ENCODE data around the gene JAML. TPM values are rescaled to one million over a fixed set of nuclear protein-coding genes. Genes with fewer than 3 reads are reported as not detected.

JAML gene
- total and polyA plus RNA-seq, 2 of the 8 experiments (the other 6 are each of a cell fraction or from before 2014, with no cell fraction given) = 0.12 to 0.58 TPM

- no peak for FAIRE-seq
- no peaks in the 10 kb centered on the region for H4K20me1 ChIP-seq (replicated peaks in 1 of 2; ENCODE audit: control insufficient read depth in 1 of 2, insufficient read depth in 2 of 2, low read length in 2 of 2)
- ChIA-PET CTCF (ENCODE audit: partially characterized antibody) (interaction anchor here (1.0 to 8.7 kb wide), 6 partner anchors 10 to 342 kb away, joined by 3 to 245 read pairs (median 4); partner anchors contain the start of genes FXYD2 and SCN4B), POLR2A (ENCODE audit: partially characterized antibody) (interaction anchor here (1.2 to 3.2 kb wide), 2 partner anchors 10 kb away, joined by 5 to 15 read pairs; no protein-coding TSS in a partner anchor)
- H3K4me1 ChIP-seq (replicated peaks in 1 of 4; ENCODE audit: control insufficient read depth in 3 of 4, insufficient read depth in 4 of 4, low read length in 3 of 4) = peaks cover 2 to 16% (median 7%) of the 10 kb centered on the region in 4 experiments
- no peak overlapping the region for H2AFZ ChIP-seq (ENCODE audit: low read length)
- TF ChIP-seq JUN (IDR thresholded peaks at IDR 0.05; ENCODE audit: low read depth, low read length) = no peak
- TF ChIP-seq KDM1A (IDR thresholded peaks at IDR 0.05; ENCODE audit: borderline replicate concordance, low read length) = no peak
- no peak for TF ChIP-seq HDAC2 (IDR thresholded peaks at IDR 0.05; ENCODE audit: borderline replicate concordance in 1 of 2, low read depth in 2 of 2, low read length in 2 of 2)
- no peak for TF ChIP-seq ZNF274 (IDR thresholded peaks at IDR 0.05; ENCODE audit: borderline replicate concordance, extremely low read depth, low read length)
- no peak for TF ChIP-seq PHF8 (conservative IDR thresholded peaks at IDR 0.05; ENCODE audit: low read depth, low read length)
- no peaks in the 10 kb centered on the region for H3K36me3 ChIP-seq (ENCODE audit: control insufficient read depth in 2 of 4, insufficient read depth in 4 of 4, low read length in 3 of 4)
- peaks cover 2% of the 10 kb centered on the region; the same call in 1 of the 2 replicates for H3K23me2 ChIP-seq (ENCODE audit: low read depth, low read length)
- H4K91ac ChIP-seq (replicated peaks; ENCODE audit: insufficient read length, low read length) = no peak overlapping the region
- H3K18ac ChIP-seq (ENCODE audit: extremely low read depth, low read length) = no peak overlapping the region
- WGBS, 2 experiments (ENCODE audit: extremely low coverage in 1 of 2, insufficient coverage in 1 of 2, insufficient read length in 1 of 2, insufficient replicate concordance in 2 of 2, low coverage in 1 of 2, low lambda C conversion rate in 2 of 2, missing lambda C conversion rate in 1 of 2) = 95% methylated on average over 13 of the region's 17 CpGs; no CpG with 5 or more reads in 1 of the 2 experiments
- 0 out of 2 replicates have a peak overlapping the region, but pooled peaks have one; percentile 4 for H2BK5ac ChIP-seq (ENCODE audit: low read depth, low read length)
- H2BK20ac ChIP-seq (ENCODE audit: low read length) = no peak overlapping the region
- H3K79me2 ChIP-seq (ENCODE audit: control insufficient read depth in 1 of 2, insufficient read depth in 2 of 2, low read length in 2 of 2) = no peaks in the 10 kb centered on the region
- H2BK15ac ChIP-seq (ENCODE audit: low read length) = 0 out of 2 replicates have a peak overlapping the region, but pooled peaks have one; percentile 29
- no peak overlapping the region for H3K4me2 ChIP-seq (ENCODE audit: insufficient read depth in 1 of 2, low read depth in 2 of 2, low read length in 2 of 2)
- H2BK120ac ChIP-seq (replicated peaks; ENCODE audit: low read depth, low read length) = no peak overlapping the region
- no peak overlapping the region for H3K27ac ChIP-seq (ENCODE audit: low read depth, low read length)
- no peak overlapping the region for H3K4ac ChIP-seq (replicated peaks; ENCODE audit: insufficient read length, low read depth, low read length)
- H4K5ac ChIP-seq (ENCODE audit: insufficient read length, low read depth, low read length) = no peak overlapping the region
- H3K23ac ChIP-seq (ENCODE audit: insufficient read length) = no peak overlapping the region
- H3K56ac ChIP-seq (replicated peaks; ENCODE audit: insufficient read length, low read depth, low read length) = no peak overlapping the region
- H3K27me3 ChIP-seq (replicated peaks in 1 of 4; ENCODE audit: control insufficient read depth in 3 of 4, extremely low read depth in 1 of 4, insufficient read depth in 3 of 4, low read length in 3 of 4) = peaks cover 6 to 61% (median 30%) of the 10 kb centered on the region in 4 experiments
- no peak overlapping the region for H2BK12ac ChIP-seq (ENCODE audit: low read depth, low read length)
- no peak overlapping the region for H3K14ac ChIP-seq (ENCODE audit: insufficient read length)
- no peak overlapping the region for H3K4me3 ChIP-seq (ENCODE audit: extremely low read depth in 1 of 4, insufficient read depth in 2 of 4, low read depth in 3 of 4, low read length in 4 of 4)
- H3K9me3 ChIP-seq (ENCODE audit: insufficient read depth in 2 of 2, low read depth in 1 of 2, low read length in 1 of 2) = no peaks in the 10 kb centered on the region
- no peak overlapping the region for H3K9ac ChIP-seq (replicated peaks in 1 of 4; ENCODE audit: extremely low read depth in 1 of 4, low read depth in 3 of 4, low read length in 3 of 4)
- no peak overlapping the region for H2AK5ac ChIP-seq (ENCODE audit: low read depth, low read length)
- H4K8ac ChIP-seq (ENCODE audit: extremely low read depth, insufficient read depth, low read length) = no peak overlapping the region
- H3K79me1 ChIP-seq (ENCODE audit: low read depth, low read length) = no peaks in the 10 kb centered on the region
- no peak for DNase-seq (ENCODE audit: low read depth in 1 of 2, low spot score in 2 of 2)
Measured at GRCh38 chr11:118166641-118167040, 58.2 kb downstream of the JAML start.

Measured in H1 (cell line).